NCI-H2171 (cell line): ENCODE measurements around the gene CCDC8.
"Not testable (repeated sequence)": the region's sequence is repeated elsewhere in the genome, so short reads cannot be mapped to it uniquely, and the experiment has no call there.

Experiments used
- DNase-seq: peaks from one replicate; lab custom pipeline; 2025; lab: John Stamatoyannopoulos, UW

Gene CCDC8

DNA sequence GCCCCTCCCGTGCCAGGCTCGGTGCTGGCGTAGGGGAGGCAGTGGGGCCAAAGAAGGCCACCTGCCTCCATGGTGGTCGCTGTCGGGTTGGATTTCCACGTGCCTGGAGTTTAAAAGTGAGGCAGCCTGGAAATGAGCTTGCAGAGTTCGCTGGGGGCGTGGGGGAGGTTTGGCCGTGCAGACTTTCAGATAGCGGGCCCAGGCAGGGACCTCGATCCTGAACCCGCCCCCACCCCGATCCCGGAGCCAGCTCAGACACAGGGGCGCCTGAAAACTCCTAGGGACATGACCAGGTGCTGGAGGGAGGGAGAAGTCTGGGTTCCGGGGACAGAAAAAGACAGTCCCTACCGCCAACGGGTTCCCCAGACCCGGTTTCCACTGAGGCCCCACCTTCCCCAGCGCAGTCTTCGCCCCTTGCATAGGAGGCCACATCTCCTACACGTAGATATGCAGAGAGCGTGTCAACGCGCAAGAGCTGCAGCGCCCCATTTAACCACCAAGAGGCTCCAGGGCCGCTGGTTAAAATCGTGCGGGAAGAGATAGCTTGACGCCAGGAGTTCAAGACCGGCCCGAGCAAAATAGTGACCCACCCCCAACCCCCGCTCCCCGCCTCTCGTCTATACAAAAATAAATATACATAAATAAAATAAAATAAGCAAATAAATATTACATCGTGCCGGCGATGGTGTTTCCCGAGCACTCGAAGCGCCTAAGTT lies 8.5 kb downstream of the CCDC8 start:
- peak; percentile 55 for DNase-seq

DNA sequence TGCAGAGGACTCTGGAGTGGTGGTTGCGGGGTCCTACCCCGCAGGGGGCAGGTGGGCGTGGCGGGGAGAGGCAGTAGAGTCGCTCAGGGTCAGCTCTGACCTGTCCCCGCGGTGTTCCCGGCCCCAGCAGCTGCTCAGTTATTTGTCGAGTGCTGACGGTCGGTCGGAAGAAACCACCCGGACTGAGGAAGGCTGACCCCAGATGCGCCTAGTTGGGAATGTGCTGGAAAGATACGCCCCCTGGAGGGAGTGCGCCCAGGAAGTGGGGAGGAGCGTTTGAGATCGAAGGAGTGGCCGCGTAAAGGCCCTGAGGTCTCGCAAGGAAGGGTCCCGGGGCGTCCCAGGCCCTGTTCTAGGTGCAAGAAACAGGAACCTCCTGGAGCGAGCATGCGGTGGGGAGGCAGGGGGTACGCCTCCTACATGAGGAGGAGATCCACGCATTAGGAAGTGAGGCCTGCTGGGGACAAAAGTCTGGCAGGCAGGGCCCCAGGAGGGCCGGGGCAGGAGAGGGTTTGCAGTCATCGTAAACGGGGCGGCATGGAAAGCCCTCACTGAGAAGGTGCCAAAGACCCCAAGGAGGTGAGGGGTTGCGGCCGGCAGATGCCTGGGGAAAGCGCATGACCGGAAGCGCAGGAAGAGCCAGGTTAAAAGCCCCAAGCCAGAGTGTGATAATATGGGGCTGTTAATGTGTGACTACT lies 9.2 kb downstream of the CCDC8 start:
- peak; percentile 60 for DNase-seq

DNA sequence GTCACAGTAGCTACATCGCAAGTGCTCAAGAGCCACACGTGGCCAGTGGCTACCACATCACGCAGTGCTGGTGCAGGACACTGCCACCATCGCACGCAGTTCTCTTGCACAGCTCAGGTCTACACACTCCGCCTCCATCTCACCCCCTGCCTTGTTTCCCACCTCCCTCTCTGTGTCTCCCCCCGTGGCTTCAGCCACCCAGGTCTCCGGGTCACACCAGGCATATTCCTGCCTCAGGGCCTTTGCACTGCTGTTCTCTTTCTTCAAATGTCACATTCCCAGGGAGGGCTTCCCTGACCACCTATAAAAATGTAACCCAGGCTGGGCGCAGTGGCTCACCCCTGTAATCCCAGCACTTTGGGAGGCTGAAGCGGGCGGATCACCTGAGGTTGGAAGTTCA lies 10.6 kb downstream of the CCDC8 start:
- DNase-seq = no peak

DNA sequence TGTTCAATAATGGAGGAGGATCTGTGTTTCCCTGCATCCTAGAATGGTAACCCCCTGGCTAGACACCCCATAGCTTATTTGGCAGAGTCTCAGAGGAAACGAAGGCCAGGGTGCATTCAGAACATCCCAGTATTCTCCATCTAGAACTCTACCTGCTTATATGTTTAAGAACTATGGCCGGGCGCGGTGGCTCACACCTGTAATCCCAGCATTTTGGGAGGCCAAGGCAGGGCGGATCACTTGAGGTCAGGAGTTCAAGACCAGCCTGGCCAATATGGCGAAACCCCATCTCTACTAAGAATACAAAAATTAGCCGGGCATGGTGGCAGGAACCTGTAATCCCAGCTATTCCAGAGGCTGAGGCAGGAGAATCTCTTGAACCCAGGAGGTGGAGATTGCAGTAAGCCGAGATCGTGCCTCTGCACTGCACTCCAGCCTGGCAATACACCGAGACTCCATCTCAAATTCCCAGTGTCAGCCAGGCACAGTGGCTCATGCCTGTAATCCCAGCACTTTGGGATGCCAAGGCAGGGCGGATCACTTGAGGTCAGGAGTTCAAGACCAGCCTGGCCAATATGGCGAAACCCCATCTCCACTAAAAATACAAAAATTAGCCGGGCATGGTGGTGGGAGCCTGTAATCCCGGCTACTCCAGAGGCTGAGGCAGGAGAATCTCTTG lies 15.4 kb downstream of the CCDC8 start:
- not testable (repeated sequence) for DNase-seq

DNA sequence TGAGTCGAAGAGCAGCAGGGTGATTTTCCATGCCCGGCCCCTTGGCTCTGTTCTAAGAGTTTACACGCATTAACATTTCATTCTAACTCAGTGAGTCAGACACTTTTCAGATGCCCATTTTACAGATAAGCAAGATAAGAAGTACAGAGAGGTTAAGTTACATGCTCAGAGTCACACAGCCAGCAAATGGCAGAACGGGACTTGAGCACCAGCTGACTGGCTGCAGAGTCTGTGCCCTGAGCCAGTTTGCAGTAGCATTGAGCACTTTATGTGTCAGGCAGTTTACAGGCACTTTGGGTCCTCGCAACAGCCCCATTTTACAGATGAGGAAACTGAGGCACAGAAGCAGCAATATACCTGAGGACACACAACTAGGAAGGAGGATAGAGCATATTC lies 19.0 kb downstream of the CCDC8 start:
- no peak for DNase-seq

DNA sequence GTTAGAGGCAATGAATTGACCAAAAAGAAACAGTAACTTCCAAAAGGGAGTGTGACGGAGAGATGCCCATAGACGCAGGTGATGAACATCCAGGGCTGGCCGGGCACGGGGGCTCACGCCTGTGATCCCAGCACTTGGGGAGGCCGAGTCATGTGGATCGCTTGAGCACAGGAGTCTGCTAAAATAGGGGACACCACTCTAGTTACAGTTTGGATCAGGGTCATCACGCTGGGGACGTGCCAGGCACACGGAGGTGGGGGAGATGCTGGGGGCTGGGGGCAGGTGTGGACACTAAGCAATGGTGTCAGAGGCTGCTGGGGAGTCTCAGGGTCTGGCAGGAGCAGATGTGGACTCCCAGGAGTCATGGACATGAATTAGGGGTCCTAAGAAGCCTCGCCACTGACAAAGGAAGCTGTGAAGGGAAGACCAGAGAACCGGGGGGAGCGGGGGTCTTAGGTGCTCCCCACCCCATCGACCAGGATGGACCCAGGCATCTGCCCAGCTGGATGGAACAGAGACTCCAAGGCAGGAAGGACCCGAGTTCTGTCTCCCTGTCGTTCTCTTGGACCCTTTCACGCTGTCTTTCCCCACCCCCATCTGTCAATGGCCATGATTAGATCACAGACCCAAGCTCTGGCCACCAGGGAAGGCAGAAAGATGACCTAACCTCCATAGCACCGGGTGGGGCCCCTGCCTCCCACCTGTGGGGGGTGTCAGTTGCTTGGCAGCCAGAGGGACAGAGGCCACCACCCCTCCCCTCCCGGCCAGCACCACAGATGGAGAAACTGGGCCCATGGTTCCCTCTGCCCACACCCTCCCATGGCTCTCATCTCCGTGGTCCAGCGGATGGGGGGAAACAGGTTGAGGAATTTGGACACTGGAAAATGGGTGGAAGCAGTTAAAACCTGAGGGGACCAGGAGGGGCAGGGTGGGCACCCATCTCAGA lies 19.6 kb downstream of the CCDC8 start:
- DNase-seq = no peak

DNA sequence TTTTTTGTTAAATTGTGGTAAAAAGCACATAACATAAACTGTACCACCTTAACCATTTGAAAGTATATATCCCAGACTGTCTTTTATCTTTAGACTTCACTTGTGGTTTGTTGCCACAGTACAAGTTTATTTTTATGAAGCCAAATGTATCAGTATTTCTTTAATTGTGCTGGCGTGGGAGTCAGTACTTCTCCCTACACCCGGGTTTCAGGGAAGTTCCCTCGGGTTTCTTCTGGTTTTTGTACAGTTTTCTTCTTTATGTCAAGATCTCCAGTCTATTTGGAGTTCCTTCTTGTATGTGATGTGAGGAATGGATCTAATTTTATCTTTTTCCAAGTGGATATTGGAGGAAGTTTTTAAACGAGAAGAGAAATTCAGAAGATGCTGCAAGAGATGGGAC lies 20.5 kb downstream of the CCDC8 start:
- DNase-seq = no peak

DNA sequence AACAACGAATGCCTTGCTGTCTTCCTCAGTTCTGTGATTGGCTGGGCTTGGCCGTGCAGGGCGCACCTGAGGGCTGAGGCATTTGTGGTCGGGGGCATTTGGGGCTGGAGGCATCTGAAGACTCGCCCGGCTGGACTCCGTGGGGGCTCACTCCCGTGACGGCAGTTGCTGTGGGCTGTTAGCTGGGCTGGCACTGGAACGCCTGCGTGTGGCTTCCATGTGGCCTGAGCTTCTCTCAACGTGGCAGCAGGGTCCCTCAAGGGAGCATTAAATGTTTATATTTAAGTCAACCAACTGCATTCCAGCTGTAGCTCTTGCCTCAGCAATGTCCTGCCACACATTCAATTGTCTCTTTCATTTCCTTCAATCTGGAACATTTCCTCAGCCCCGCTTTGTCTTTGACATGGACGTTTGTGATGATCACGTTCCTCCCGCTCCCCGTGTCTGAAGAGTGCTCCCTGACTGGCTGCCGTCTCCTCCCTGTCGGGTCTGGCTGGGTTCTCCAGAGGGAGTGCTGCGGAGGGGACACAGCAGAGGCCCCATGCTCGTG lies 21.0 kb downstream of the CCDC8 start:
- DNase-seq = no peak

DNA sequence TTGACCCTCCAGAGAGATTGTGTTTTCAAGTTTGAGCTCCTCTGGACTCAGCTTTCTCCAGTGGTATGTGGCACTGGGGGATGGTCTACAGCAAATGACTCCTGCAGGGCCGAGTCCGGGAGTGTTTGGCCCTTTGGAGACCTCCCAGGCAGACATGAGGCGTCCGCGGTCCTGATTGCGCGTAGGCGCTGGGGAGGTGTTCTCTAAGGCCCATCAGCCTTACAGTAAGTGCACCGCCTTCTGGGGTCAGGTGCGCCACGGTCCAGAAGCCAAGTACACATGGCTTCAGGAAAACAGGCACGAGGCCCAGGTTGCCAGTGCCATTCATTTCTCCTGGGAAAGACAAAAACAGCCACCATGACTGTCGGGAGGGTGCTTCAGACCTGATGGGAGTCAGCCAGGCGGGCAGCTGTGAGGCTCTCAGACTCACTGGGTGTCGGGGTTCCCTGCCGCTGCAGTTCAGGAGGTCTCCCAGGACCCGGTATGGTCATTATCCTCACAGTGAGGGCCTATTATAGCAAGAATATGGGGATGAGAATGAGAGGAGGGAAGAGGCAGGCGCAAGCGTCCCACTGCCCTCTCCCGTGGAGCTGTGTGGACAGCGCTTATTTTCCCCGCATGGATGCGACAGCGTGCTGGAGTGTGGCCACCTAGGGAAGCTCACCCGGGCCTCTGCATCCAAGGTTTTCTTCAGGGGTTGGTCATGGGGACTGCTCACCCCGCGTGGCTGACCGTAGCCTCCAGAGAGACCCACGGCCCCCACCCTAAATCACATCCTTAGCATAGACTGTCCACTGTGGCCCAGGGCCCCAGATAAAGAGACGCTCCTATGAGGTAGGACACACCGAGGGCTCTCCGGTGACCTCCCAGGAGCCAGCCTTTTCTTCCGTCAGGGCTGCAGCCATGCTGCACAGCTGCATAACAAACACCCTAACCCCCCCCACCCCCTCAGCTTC lies 21.8 kb downstream of the CCDC8 start:
- no peak for DNase-seq

DNA sequence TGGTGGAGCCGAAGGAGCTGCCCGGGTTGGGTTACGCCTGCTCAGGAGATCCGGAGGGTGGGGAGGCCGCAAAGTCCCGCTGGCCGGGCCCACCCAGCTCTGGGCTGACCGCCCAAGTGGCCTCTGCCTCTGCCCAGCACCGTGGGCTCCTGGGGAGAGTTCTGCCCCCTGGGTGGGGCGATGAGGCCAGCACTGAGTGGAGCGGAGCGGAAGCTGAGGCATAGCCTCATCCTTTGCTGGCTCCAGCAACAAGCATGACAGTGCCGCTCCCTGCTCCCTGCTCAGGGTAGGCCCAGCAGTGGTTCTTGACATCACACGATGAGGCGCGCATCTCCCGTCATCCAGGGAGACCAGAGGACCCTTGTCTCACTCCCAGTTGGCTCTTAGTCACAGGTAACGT lies 22.5 kb downstream of the CCDC8 start:
- no peak for DNase-seq

DNA sequence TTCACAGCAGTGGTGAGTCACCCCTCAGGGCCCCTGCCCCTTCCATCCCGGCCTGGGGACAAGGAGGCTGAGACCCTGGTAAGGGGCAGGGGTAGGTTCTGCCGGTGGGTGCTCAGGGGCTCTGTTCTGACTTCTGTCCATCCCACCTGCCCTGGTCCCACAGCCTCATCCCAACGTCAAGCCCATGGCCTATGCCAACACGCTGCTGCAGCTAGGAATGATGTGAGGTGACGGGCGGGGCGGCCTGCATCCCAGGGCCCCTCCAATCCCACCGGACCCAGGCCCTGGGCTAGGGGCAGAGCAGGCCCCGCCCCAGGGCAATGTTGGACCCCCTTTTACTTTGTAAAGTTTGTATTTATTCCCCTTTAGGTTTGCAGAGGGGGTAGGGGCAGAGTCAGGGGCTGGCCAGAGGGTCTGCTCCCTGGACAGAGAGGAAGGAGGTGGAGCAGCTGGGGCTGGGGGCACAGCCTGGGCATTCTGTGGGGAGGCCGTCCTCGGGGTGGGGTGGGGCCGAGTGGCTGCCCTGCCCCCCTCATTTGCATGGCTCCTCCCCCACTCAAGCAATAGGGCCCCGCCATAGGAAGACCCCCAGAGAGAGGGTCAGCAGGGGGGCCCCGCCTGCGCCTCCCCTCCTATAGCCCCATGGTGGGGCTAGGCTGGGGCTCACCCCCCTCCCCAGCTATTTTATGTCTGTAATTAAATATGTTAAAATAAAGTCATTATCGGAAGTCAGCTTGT lies 23.1 kb downstream of the CCDC8 start:
- no peak for DNase-seq

DNA sequence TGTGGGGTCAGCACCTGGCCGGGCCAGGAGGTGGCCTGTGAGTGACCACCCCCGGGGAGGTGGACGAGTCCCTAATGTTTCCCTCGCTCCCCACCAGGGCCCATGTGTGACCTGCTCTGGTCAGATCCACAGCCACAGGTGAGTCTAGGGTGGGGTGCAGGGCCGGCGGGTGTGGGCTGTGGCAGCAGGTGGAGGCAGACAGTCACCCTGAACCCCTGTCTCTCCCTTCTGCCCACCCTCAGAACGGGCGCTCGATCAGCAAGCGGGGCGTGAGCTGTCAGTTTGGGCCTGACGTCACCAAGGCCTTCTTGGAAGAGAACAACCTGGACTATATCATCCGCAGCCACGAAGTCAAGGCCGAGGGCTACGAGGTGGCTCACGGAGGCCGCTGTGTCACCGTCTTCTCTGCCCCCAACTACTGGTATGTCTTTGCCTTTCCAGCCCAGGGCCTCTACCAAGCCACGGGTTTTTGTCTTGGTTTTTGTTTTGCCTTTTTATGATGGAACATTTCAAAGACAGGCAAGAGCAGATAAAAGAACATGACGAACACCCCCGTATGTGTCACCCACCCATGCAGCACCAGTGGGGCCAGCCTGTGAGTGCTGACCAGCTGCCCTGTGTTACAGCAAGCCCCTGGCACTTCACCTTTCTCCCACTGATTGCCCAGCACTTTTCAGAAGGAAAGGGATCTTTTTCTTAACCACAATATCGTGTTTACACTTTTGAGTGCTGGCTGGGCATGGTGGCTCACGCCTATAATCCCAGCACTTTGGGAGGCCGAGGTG lies 24.9 kb downstream of the CCDC8 start:
- DNase-seq = no peak

DNA sequence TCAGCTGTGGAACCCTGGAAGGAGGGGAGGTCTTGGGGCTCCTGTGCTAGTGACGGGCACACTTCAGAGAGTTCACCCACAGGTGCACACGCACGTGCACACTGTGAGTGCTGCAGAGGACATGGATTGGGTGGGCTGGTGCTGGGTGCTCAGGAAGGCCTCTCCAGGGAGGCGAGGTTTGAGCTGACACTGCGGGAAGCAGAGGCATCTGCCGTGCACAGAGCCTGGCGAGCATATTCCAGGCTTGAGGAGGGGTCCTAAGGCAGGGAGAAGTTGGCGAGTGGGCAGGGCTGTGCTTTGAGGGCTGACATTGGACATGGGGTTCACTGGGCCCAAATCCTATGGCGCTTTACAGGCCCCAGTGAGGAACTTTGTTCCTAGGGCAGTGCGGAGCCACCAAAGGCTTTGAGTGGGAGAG lies 25.6 kb downstream of the CCDC8 start:
- DNase-seq = no peak

DNA sequence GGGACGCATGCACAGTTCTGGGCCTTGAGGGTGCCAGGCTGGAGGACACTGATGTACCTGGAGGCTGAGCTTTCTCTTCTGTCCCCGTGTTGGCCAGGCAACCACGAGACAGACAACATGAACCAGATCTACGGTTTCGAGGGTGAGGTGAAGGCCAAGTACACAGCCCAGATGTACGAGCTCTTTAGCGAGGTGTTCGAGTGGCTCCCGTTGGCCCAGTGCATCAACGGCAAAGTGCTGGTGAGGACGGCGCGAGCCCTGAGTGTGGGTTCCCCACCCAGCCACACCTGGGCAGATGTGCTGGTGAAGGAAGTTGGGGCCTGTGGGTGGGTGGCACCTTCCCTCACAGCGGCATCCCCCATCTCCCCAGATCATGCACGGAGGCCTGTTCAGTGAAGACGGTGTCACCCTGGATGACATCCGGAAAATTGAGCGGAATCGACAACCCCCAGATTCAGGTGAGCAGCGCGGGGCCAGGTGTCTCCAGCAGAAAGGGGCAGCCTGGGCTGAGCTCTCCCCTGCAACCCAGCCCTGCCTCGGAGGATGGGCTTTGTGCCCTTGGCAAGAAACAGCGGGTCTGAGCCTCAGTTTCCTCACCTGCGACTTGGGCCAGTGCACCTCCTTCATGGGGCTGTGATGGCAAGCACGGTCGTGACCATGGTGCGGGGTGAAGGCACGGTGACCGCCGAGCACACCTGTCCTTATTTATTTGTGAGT lies 26.2 kb downstream of the CCDC8 start:
- no peak for DNase-seq

DNA sequence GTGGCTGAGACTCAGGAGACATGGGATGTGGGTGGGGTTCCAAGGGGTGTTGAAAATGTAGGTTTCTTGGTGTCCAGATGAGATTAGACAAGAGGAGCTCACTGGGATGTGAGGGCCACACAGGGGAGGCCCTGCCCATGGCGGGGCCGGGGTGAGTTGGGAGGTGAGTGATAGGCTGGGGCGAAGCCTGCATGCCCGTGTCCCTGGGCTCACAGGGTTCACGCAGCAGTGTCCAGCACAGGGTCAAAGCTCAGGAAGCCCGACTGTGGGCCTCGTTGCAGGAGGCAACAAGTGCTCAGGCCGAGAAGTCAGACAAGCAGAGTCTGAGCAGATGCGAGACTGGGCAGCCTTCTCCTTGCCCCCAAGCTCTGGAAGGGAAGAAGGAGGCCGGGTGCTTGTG lies 27.2 kb downstream of the CCDC8 start:
- DNase-seq = no peak

DNA sequence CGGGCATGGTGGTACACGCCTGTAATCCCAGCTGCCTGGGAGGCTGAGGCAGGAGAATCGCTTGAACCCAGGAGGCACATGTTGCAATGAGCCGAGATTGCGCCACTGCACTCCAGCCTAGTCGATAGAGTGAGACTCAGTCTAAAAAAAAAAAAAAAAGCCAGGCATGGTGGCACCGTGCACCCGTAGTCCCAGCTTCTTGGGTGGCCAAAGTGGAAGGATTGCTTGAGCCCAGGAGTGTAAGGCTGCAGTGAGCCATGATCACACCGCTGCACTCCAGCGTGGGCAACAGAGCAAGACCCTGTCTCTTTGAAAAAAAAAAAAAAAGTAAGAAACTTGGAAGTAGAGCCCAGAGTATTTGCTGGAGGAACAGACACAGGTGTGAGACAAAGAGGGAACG lies 27.7 kb downstream of the CCDC8 start:
- DNase-seq = no peak

DNA sequence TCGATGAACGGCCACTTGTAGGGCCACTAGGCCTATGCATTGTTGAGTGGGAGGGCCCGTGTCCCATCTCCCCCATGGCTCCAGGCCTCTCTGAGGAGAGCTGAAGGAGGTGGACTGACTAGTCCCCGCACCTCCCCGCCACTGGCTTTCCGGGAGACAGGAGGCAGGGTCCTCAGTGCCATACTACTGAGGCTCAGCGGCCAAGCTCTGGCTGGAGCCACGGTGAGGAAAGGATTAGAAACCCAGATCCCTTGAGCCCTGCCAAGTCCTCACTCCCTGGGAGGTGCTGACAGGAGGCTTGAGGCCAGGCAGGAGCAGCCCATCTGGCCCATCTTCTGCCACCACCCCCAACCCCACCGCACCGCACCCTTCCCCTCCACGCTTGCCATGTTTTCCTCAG lies 29.0 kb downstream of the CCDC8 start:
- DNase-seq = no peak

DNA sequence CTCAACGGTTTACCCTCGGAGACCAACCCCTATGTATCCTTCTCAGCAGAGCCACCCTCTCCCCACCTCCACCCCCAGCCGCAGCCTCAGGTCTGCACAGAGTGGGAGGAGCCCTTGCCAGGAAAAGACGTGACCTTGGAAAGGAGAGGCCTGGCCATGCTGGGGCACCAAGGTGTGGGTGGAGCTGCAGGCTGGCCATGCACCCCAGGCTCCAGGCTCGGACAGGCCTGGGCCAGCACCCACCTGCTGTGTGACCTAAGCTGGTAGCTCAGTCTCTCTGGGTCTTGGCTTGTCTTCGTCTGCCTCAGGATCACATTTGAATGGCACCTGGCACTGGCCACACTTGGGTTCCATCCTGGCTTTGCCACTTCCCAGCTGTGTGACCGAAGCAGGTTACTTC lies 29.5 kb downstream of the CCDC8 start:
- no peak for DNase-seq
